Effector CD4-positive, alpha-beta T cell (primary cell): ENCODE measurements around the gene GPBP1L1.
"Not testable (repeated sequence)": the region's sequence is repeated elsewhere in the genome, so short reads cannot be mapped to it uniquely, and the experiment has no call there.

Experiments
- DNase-seq: peaks from one replicate; pipeline ENCODE4 v3.0.0-alpha.2; 2020

Gene GPBP1L1

DNA sequence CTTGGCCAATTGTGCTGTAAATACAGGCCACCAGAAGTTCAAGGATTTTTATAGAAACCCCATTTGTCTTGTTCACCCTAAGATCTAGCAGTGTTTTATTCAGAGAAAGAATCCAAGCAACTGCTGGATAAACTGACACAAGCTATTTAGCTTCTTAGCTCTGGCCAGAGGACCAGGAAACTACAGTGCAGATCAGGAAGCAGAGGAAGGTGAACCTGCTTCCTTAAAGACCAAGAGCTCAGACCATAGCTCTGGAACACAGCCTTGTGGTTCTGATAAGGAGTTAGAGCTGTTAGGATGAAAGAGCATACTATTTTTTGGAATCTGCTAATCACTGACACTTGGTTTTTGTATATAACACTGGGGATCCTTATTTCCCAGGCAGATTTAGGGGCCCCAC, 57.3 kb downstream of the GPBP1L1 start:
- no peak for DNase-seq

DNA sequence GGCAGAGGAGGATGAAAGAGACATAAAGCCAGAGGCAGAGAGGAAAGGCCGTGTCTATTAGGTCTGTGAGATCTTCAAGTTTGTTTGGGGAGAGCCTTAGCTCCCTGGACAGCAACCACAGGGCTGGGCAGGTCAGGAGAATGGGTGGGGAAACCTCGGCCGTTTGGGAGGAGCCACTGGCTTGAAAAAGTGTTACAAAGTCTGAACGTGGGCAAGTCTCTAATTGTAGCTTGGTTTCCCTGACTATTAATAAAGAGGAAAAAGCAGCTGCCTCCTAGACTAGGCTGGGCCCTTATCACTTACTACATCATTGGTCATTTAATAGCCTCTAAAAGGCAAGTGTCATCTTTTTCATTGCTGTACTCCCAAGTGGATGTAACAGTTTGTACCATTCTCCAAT, 62.4 kb downstream of the GPBP1L1 start, which contains the start of gene CCDC17:
Gene CCDC17 (minus strand): TSS at position 83 of the 400 bp plus-strand sequence. CDS start 145 bp downstream, outside the sequence.
- DNase-seq: no peak

DNA sequence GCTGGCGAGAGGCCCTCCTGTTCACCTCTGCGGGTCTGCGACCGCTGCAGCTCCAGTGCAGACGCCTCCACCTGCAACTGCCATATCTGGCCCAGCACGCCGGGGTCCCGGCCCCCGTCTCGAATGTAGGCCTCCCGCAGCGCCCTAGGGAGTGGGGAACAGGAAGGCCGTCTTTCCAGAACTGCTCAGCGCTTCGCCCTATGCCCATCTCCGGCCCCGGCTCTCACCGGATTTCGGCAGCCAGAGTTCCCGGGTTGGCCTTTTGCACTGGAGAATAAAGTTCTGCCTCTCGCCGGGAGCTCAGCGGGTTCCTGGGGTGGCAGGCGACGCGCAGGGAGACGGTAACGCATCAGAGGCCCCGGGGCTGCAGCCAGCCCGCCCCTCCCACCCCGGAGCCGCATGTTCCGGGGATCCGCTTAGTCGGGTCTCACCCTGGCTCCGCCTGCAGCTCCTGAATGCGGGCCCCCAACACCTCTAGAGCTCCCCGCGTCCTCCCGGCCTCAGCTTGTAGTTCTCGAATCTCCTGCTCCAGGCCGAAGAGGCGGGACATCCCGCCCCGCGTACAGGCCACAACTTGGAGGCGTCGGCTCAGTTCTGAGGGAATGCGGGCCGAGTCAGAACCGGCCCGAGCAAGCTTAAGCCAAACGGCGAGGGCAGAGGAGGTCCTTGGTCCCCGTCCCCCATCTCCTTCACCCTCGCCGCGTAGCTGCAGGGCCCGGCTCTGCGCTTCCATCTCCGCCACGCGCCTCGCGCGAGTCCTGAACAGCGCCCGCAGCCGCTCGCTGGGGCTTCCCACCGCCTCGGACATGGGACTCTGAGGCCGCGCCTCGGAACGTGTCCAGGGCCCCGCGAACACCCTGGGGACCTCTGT, 63.6 kb downstream of the GPBP1L1 start:
- no peak for DNase-seq

DNA sequence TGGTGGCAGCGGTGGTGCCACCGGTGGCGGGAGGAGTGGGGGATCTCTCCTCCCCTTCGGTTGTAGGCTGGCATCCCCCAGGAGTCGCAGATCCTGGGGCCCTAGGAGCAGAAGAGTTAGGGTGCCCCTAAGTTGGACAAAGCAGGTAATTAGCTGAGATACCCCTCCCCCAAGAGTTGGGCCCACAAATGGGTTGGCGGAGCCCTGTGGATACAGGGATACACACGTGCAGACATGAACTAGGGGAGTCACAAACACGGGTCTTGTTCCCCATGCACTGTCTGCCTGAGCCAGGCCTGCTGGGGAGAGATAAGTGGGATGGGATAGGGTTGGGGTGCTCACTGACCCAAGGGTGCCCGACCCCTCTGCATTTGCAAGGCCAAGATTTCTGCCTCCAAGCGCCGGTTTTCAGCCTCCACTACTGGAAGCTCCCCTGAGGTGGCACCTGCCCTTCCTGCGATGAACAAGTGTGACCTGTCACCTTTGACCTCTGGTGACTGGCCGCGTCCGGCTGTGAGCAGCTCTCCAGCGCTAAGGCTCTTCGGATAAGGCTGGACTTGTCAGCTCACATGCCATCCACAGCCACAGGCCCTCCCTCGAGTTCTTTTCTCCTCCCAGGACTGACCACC, 64.3 kb downstream of the GPBP1L1 start:
- no peak for DNase-seq

GRCh38 chr1:45621501-45621836, 64.9 kb downstream of the GPBP1L1 start:
- no peak for DNase-seq

DNA sequence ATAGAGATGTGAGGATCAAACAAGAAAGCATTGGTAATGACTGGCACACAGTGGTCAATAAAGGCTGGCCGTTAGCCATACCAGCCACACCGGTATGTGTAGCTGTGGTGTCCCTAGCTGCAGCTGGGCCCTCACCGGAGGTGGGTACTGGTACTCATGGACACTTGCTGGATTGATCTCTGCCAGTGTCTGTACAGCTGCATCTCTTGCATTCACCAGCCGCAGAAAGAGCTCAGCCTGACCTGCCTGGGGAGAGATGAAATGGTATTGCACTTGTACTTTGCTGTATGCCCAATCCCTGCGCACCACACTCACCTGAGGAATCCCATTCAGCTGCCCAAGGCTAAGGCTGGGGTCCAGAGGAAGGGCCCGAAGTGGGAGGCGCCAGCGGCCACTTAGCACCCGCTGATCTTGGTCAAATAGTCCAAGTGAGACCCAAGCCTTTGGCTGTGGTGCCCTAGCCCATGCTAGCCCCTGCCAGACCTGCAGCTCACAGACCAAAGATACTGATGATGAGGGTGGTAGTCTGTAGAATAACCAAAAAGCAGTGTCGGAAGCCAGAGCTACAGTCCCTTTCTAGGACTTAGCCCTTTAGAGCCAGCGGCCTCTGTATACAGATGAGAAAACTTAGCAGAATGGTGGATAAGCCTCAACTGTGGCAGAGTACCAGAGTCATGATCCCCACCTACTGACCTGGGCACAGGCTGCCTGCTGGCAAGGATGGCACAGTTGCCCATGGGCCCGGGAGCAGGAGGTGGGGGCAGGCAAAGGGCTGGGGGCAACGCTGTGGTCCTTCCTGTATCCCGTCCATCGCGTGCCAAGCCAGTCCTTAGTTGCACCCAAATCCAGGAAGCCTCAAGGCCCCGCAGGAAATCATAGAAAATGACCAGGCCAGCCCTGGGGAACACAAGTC, 65.5 kb downstream of the GPBP1L1 start:
- no peak for DNase-seq

DNA sequence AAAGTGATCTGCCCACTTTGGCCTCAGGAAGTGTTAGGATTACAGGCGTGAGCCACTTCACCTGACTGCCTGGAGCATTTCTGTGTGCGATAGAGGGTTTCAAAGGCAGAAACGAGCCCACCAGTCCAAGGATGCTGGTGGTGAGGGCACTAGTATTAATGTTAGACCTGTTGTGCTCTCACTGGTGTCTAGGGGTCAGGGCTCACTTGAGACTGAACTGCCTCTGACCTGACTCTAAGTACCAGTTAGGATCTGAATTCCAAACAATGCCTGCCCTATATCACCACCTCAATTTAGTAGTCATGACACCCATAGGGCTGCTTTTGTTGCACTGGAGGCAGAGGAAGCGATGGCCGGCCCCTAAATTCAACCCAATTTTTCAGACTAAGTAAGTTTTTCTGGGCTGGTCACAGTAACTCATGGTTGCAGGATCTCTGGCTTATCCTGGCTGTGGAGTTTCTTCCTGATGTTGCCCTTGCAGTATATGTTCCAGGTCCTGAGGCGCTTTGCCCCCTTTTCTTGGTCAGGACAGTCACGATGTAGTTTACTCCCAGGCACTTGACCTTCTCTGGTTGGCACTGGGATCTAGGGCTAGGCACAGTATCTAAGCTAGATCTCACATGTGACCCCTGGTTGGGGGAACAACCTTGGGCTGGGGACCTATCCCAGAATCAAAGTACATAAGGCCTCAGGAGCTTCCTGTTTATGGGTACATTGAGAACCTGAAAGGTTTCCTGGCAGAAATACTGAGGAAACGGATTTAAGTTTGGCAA, 67.0 kb downstream of the GPBP1L1 start:
- no peak for DNase-seq

DNA sequence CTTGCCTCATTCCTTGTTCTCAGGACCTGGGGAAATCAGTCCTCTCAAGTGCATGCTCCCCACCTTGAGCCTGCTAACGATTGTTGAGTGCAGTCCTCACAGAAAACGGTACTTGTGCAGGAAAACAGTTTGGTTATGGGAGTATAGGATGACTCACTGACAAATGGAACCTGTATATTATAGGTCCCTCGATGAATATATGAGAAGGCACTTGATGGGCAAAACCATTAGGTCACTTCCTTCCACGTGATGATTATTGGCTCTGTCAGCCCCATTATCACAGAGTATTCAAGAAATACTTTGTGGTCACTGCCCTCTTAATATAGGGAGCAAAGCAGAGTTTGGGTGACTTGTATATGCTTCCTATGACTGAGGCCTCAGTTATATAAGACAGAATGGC, 68.7 kb downstream of the GPBP1L1 start:
- DNase-seq: no peak

GRCh38 chr1:45615885-45616284, 70.4 kb downstream of the GPBP1L1 start:
- DNase-seq: no peak

GRCh38 chr1:45612941-45613579, 73.3 kb downstream of the GPBP1L1 start:
- DNase-seq: no peak

GRCh38 chr1:45610589-45611226, 75.6 kb downstream of the GPBP1L1 start:
- no peak for DNase-seq

DNA sequence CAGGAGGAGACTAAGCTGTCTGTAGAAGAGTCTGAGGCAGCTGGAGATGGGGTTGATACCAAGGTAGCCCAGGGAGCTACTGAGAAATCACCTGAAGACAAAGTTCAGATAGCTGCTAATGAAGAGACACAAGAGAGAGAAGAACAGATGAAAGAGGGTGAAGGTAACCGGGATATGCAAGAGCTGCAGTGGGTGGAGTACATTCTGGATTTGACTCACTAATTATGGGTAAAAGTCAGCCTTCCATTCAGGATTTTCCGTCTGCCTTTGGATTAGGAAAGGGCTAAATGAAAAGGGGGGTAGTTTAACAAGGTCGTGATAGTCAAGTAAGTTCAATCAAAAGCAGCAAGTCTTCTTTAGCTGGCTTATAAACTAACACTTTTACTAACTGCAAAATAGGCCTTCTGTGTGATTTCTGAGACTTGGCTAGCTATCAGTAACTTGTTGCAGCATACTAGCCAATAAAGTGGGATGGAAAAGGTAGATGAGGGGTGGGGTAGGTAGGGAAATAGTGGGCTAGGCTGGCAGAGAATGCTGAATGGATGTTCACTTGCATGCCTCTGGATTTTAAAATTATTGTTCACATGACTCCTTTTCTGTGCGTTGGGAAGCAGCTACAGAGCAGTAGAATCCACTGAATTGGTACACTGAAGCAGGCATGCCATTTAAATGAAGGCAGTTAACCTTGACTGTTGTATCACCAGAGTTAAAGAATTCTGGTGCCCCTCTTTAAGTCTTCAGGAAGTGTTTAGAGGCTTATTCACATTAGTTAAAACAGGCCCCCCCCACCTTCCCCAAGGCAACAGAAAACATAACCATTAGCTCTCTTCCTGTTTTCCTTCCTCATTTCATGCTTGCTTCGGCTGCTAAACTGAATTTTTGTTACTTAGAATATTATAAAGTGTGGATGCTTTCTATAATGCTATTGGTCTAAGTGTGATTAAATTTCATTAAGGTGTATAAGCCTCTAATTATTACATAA, 77.9 kb downstream of the GPBP1L1 start:
- no peak for DNase-seq

- no peak for DNase-seq
These were observed 78.8 kb downstream of the GPBP1L1 start for GRCh38 chr1:45607404-45608074.

DNA sequence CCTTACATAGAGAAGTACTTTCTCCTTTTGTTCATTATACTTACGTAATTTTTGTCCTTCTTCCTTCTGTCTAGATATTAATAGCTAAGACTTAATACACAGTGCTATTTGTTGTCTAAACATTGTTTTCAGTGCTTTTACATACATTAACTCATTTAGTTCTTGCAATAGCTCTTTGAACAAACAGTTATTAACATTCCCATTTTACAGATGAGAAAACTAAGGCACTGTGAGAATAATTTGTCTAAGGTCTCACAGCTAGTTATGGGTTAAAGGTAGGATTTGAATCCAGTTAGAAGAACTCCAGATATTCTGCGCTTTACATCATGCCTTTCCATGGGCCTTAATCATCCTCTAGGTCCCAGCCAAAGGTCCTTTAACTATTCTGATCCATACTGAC, 82.1 kb downstream of the GPBP1L1 start:
- DNase-seq: no peak

DNA sequence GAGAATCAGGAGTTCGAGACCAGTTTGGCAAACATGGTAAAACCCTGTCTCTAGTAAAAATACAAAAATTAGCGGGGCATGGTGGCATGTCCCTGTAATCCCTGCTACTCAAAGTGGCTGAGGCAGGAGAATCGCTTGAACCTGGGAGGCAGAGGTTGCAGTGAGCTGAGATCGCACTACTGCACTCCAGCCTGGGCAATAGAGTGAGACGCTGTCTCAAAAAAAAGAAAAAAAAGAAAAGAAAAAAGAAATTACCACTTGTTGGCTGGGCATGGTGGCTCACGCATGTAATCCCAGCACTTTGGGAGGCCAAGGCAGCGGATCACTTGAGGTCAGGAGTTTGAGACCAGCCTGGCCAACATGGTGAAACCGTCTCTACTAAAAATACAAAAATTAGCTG, 89.6 kb downstream of the GPBP1L1 start:
- not testable (repeated sequence) for DNase-seq

DNA sequence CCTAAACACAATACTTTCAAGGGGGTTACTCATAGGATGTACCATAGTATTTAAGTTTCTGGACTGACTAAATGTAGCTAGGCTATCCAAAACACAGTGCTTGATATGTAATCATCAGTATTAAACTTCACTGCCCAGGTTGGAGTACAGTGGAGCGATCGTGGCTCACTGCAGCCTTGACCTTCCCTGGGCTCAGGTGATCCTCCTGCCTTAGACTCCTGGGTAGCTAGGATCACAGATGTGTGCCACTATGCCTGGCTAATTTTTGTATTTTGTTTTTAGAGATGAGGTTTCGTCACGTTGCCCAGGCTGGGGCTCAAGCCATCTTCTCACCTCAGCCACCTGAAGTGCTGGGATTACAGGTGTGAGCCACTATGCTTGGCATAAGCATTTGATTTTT, 91.9 kb downstream of the GPBP1L1 start:
- DNase-seq: no peak

- DNase-seq: no peak
These were observed 96.5 kb downstream of the GPBP1L1 start for GRCh38 chr1:45589861-45590260.

DNA sequence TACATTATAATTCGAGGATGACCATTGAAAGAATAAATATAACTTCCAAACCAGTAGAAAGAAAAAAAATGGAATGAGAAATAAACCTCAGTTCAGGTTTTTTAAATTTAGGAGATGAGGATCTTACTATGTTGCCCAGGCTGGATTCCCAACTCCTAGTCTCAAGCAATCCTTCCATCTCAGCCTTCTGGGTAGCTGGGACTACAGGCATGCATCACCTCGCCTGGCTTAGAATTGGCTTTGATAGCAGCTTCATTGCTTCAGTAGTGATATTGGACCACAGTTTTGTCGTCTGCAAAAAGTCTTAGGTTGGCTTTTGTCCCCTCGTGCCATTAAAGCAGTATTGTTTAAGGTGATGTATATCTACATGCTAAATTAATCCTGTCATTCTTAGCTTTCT, 99.6 kb downstream of the GPBP1L1 start:
- DNase-seq: no peak

DNA sequence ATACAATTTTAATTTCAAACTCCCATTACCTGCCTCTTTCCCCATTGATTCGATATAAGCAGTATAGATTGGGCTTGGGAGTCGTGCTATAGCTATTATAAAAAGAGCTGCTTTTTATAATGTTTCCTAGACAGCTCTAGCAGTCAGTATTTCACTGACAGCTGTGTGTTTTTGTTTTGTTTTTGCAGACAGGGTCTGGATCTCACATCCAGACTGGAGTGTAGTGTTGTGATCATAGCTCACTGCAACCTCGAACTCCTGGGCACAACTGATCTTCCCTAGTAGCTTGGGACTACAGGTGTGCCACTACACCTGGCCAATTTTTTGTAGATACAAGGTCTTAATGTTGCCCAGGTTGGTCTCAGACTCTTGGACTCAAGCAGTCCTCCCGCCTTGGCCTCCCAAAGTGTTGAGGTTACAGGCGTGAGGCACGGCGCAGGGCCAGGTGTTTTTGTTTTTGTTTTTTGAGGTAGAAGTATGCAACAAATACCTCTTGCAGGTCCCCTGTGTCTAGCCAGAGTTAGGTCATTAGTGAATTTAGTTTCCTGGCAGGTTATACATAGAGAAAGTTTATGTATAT, 100.7 kb downstream of the GPBP1L1 start:
- no peak for DNase-seq
